Measurements from ENCODE around the gene S100A6. TPM values are rescaled to one million over a fixed set of nuclear protein-coding genes. Genes with fewer than 3 reads are reported as not detected.
A peak's percentile ranks its signal among the peaks of the same experiment; 100 is the strongest.
"Not testable (repeated sequence)": the region's sequence is repeated elsewhere in the genome, so short reads cannot be mapped to it uniquely, and the experiment has no call there.

Gene S100A6
- 100 to 1,000 TPM; 351 to 861 (median 423) TPM for total RNA-seq

DNA sequence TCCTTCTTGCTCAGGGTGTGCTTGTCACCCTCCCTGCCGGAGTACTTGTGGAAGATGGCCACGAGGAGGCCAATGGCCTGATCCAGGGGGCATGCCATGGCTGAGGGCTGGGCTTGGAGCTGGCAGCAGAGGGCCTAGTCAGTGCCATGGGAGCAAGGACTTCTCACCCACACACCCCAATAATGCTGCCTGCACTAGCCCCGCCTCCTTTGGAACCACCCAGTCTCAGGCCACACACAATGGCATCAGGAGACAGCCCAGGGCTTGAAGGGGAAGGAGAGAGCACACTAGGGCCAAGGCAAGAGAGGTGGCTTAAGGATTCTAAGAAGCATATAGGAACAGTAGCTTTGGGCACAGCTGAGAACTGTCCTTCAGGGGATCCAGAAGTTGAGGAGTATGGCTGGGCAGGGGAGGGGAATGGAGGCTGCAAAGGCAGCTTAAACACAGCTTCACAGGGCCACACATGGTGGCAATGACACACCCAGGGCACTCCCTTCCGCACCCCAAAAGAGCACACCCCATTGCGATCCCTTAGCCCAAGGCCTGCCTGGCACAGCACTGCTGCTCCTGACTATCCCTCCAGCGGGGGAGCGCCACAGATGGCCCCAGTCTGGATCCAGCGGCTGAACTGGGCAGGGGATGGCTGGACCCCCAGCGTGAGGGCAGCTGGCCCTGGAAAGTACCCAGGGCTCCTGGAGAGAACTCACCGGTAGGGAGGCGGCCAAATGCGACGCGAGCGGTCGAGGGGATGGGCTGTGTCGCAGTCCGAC lies at the start of gene S100A6:
TSS of gene S100A6 (minus strand) at position 750 of the 770 bp plus-strand sequence. CDS start at position 98, 652 bp downstream.
- peaks cover 0 to under 1% of the 10 kb centered on the region in 2 donors for H3K4me1 ChIP-seq
- H3K27me3 ChIP-seq: no peaks in the 10 kb centered on the region
- intact Hi-C loops (cut with DNase I; ENCODE audit: low total_unique reads): no loop called here
- H3K27ac ChIP-seq: peak within 1 kb of the TSS; percentile 98 to 99
- peak within 1 kb of the TSS; percentile 76 to 91 (median 86) for H3K4me3 ChIP-seq
- TF ChIP-seq POLR2A (IDR thresholded peaks at IDR 0.05): no peak
- TF ChIP-seq, protein P1, sequence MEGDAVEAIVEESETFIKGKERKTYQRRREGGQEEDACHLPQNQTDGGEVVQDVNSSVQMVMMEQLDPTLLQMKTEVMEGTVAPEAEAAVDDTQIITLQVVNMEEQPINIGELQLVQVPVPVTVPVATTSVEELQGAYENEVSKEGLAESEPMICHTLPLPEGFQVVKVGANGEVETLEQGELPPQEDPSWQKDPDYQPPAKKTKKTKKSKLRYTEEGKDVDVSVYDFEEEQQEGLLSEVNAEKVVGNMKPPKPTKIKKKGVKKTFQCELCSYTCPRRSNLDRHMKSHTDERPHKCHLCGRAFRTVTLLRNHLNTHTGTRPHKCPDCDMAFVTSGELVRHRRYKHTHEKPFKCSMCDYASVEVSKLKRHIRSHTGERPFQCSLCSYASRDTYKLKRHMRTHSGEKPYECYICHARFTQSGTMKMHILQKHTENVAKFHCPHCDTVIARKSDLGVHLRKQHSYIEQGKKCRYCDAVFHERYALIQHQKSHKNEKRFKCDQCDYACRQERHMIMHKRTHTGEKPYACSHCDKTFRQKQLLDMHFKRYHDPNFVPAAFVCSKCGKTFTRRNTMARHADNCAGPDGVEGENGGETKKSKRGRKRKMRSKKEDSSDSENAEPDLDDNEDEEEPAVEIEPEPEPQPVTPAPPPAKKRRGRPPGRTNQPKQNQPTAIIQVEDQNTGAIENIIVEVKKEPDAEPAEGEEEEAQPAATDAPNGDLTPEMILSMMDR (IDR thresholded peaks at IDR 0.05): peak in 1 of 3 donors; percentile 8
- no peak for TF ChIP-seq POLR2AphosphoS5 (IDR thresholded peaks at IDR 0.05)
- H3K36me3 ChIP-seq: no peaks in the 10 kb centered on the region
- no peaks in the 10 kb centered on the region for H3K9me3 ChIP-seq
- peak; percentile 63 to 73 for DNase-seq (ENCODE audit: low spot score in 2 of 2)

DNA sequence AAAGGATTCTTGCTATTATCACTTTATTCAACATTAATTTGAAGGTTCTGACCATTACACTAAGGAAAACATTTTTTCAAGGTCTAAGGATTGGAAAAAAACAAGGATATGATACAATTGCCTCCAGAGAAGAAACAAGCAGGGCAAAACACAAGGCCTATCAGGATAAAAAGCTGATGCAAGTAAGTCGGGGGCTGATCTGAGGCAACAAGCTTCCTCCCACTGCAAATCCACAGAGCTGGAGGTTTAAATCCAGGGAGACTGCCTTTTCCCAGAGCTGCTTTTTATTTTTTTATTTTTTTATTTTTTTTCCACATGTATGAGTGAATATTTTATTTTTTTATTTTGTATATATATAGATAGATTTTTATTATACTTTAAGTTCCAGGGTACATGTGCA lies 49.2 kb upstream of the S100A6 start:
- no peaks in the 10 kb centered on the region for H3K9me3 ChIP-seq

DNA sequence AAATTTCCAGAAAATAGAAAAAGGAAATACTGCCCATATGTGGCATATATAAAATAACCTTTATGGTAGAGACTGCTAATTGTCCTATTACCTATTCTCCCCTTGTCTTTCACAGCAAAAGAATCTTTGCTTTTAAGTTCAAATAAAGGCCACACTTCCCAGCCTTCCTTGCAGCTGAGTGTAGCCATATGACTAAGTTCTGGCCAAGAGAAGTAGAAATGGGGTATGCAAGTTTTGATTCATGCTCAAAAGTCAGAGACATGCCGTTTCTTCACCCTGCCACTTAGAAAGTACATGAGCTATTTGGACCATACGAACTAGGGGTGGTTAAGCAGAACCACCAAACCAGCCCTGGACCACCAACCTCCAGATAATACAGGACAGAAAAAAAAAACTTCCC lies 48.2 kb upstream of the S100A6 start:
- Histone ChIP-seq H3K9me3 (no peaks in the 10 kb centered on the region), H3K27me3 (no peaks in the 10 kb centered on the region), H3K4me3 (no peak overlapping the region), H3K4me1 (no peaks in the 10 kb centered on the region), H3K27ac (no peak overlapping the region), H3K36me3 (no peaks in the 10 kb centered on the region)
- TF ChIP-seq POLR2AphosphoS5 (IDR thresholded peaks at IDR 0.05): no peak
- TF ChIP-seq, protein P1 (IDR thresholded peaks at IDR 0.05): no peak
- TF ChIP-seq POLR2A (IDR thresholded peaks at IDR 0.05): no peak
- DNase-seq (ENCODE audit: low spot score in 2 of 2): no peak
- intact Hi-C loops (cut with DNase I; ENCODE audit: low total_unique reads): no loop called here

More for the DNA sequence above, 49.2 kb upstream of the S100A6 start:
- Histone ChIP-seq H3K27me3 (no peaks in the 10 kb centered on the region), H3K4me3 (no peak overlapping the region), H3K4me1 (no peaks in the 10 kb centered on the region), H3K36me3 (no peaks in the 10 kb centered on the region), H3K27ac (no peak overlapping the region)
- intact Hi-C loops (cut with DNase I; ENCODE audit: low total_unique reads): no loop called here
- TF ChIP-seq, protein P1 (IDR thresholded peaks at IDR 0.05): no peak
- TF ChIP-seq POLR2AphosphoS5 (IDR thresholded peaks at IDR 0.05) (no peak), POLR2A (IDR thresholded peaks at IDR 0.05) (no peak)
- DNase-seq (ENCODE audit: low spot score in 2 of 2): no peak

DNA sequence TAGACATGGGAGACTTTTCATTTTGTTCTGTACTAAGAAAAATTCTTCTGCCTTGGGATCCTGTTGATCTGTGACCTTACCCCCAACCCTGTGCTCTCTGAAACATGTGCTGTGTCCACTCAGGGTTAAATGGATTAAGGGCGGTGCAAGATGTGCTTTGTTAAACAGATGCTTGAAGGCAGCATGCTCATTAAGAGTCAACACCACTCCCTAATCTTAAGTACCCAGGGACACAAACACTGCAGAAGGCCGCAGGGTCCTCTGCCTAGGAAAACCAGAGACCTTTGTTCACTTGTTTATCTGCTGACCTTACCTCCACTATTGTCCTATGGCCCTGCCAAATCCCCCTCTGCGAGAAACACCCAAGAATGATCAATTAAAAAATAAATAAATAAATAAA lies 47.7 kb upstream of the S100A6 start:
- H3K4me3 ChIP-seq; H3K36me3 ChIP-seq; H3K27ac ChIP-seq; DNase-seq (ENCODE audit: low spot score in 2 of 2); H3K9me3 ChIP-seq; H3K27me3 ChIP-seq; intact Hi-C loops (cut with DNase I; ENCODE audit: low total_unique reads); H3K4me1 ChIP-seq: not testable (repeated sequence)

DNA sequence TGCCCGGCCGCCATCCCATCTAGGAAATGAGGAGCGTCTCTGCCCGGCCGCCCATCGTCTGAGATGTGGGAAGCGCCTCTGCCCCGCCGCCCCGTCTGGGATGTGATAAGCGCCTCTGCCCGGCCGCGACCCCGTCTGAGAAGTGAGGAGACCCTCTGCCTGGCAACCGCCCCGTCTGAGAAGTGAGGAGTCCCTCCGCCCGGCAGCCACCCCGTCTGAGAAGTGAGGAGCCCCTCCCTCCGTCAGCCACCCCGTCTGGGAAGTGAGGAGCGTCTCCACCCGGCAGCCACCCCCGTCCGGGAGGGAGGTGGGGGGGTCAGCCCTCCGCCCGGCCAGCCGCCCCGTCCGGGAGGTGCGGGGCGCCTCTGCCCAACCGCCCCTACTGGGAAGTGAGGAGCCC lies 47.0 kb upstream of the S100A6 start:
- H3K9me3 ChIP-seq; H3K4me1 ChIP-seq; H3K27me3 ChIP-seq; H3K4me3 ChIP-seq; H3K27ac ChIP-seq; intact Hi-C loops (cut with DNase I; ENCODE audit: low total_unique reads); H3K36me3 ChIP-seq: not testable (repeated sequence)
- peak in 1 of 2 donors; percentile 43 for DNase-seq (ENCODE audit: low spot score in 2 of 2)

DNA sequence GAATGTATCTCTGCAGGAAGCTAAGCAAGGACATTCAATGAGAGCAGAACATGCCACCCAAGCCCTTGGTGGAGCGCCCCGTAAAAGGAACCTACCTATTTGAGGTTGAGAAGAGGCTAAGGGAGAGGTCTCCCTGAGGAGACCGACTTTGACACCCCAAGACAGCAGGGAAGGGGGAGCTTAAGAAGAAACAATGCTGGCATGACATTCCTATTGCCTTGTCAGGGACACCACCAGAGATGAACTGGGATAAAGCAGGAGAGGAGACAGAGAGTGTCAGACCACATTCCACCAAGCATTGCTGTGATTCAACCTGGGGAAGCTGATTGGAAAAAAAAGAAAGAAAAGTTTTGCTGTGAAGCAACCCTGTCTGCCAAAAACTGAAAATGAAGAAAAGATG lies 43.1 kb upstream of the S100A6 start:
- H3K27me3 ChIP-seq: no peaks in the 10 kb centered on the region
- no peak overlapping the region for H3K27ac ChIP-seq
- no peaks in the 10 kb centered on the region for H3K9me3 ChIP-seq
- TF ChIP-seq POLR2AphosphoS5 (IDR thresholded peaks at IDR 0.05) (no peak), POLR2A (IDR thresholded peaks at IDR 0.05) (no peak)
- TF ChIP-seq, protein P1 (IDR thresholded peaks at IDR 0.05): no peak
- intact Hi-C loops (cut with DNase I; ENCODE audit: low total_unique reads): loop anchor here (10.0 kb wide), 1 partner anchor 46 kb away; the partner anchor contains the start of genes S100A1 and S100A13
- no peak overlapping the region for H3K4me3 ChIP-seq
- no peak for DNase-seq (ENCODE audit: low spot score in 2 of 2)
- H3K4me1 ChIP-seq: no peaks in the 10 kb centered on the region
- H3K36me3 ChIP-seq: no peaks in the 10 kb centered on the region

Data from breast epithelium (tissue), 4 donors.